Lower leg skin (tissue), 3 donors: ENCODE results near the gene A2ML1.

Experiments used
- POLR2A ChIP-seq, 2 donors: fragments of 450-650 bp; IDR thresholded peaks; one replicate each; pipeline ENCODE4 v1.6.1; 2016 to 2017; ENCODE audit warnings: antibody characterized with exemption in 2 of 2, mild to moderate bottlenecking in 1 of 2, moderate library complexity in 1 of 2
- TF ChIP-seq, protein P1 (sequence below), 3 donors: fragments of 450-650 bp; IDR thresholded peaks; one replicate each; pipeline ENCODE4 v1.5.1; 2016; ENCODE audit warnings: antibody characterized with exemption in 3 of 3, mild to moderate bottlenecking in 3 of 3, moderate library complexity in 2 of 3

- TF ChIP-seq POLR2A (IDR thresholded peaks at IDR 0.05), result no peak
- TF ChIP-seq, protein P1, sequence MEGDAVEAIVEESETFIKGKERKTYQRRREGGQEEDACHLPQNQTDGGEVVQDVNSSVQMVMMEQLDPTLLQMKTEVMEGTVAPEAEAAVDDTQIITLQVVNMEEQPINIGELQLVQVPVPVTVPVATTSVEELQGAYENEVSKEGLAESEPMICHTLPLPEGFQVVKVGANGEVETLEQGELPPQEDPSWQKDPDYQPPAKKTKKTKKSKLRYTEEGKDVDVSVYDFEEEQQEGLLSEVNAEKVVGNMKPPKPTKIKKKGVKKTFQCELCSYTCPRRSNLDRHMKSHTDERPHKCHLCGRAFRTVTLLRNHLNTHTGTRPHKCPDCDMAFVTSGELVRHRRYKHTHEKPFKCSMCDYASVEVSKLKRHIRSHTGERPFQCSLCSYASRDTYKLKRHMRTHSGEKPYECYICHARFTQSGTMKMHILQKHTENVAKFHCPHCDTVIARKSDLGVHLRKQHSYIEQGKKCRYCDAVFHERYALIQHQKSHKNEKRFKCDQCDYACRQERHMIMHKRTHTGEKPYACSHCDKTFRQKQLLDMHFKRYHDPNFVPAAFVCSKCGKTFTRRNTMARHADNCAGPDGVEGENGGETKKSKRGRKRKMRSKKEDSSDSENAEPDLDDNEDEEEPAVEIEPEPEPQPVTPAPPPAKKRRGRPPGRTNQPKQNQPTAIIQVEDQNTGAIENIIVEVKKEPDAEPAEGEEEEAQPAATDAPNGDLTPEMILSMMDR (IDR thresholded peaks at IDR 0.05), result no peak
Measured at GRCh38 chr12:8773461-8773860, 49.0 kb upstream of the A2ML1 start.
